Epithelial cell of proximal tubule (primary cell): Measurements from ENCODE around the gene REG3G. TPM values are rescaled to one million over a fixed set of nuclear protein-coding genes. Genes with fewer than 3 reads are reported as not detected.

ENCODE experiments used
- DNase-seq: peaks from one replicate; pipeline ENCODE4 v3.0.0-alpha.2; 2011; ENCODE audit warnings: low read depth
- H3K4me3 ChIP-seq: 2 replicates; pipeline ENCODE4 v1.5.1; 2011; ENCODE audit warnings: low read depth, mild to moderate bottlenecking, low read length
- CTCF ChIP-seq: conservative IDR thresholded peaks from 2 replicates; pipeline ENCODE4 v1.5.1; 2012; ENCODE audit warnings: low read depth, mild to moderate bottlenecking, low read length
- total RNA-seq: library from RNA; depleted of rRNA; stranded (reverse); fragments of >200 nt; gene quantifications from 2 replicates; pipeline ENCODE4 v1.2.3, GENCODE V29; 2015

Gene REG3G
- total RNA-seq, 1 donor from 2014 or later, result not detected

GRCh38 chr2:79071078-79071477 lies 45.6 kb downstream of the REG3G start:
- H3K4me3 ChIP-seq, result no peak overlapping the region
- no peak for DNase-seq
- TF ChIP-seq CTCF, result no peak

Other genes with a start within 250 kb of the REG3G start
- not detected in 2 replicates for gene REG1B, start 62.3 kb downstream of the REG3G start, total RNA-seq
- gene REG1A, start 94.8 kb downstream of the REG3G start, total RNA-seq, result not detected in 2 replicates
- not detected in 2 replicates for gene REG3A, start 134.1 kb downstream of the REG3G start, total RNA-seq